Muscle layer of colon (tissue), 2 donors: ENCODE results near the gene PPME1.

Source experiments
- H3K27ac ChIP-seq: one replicate; pipeline ENCODE4 v1.7.0; 2013; ENCODE audit warnings: low read depth, mild to moderate bottlenecking, low read length, moderate library complexity
- H3K27me3 ChIP-seq, 2 donors: one replicate each; pipeline ENCODE4 v1.7.0; 2013; ENCODE audit warnings: low read length in 2 of 2, mild to moderate bottlenecking in 2 of 2; ENCODE audit not compliant: insufficient read depth in 2 of 2, control insufficient read depth in 1 of 2
- H3K36me3 ChIP-seq: one replicate; pipeline ENCODE4 v1.7.0; 2013; ENCODE audit warnings: mild to moderate bottlenecking, low read length; ENCODE audit not compliant: insufficient read depth
- H3K4me1 ChIP-seq: one replicate; pipeline ENCODE4 v1.7.0; 2013; ENCODE audit warnings: mild to moderate bottlenecking, low read length; ENCODE audit not compliant: insufficient read depth
- H3K4me3 ChIP-seq, 2 donors: one replicate each; pipeline ENCODE4 v1.7.0; 2013; ENCODE audit warnings: low read length in 2 of 2, low read depth in 1 of 2, mild to moderate bottlenecking in 1 of 2, moderate library complexity in 1 of 2
- H3K9ac ChIP-seq: one replicate; pipeline ENCODE4 v1.7.0; 2013; ENCODE audit warnings: low read length
- H3K9me3 ChIP-seq: one replicate; pipeline ENCODE4 v1.7.0; 2013; ENCODE audit warnings: mild to moderate bottlenecking, low read length
- donor health status: abdominal sarcoma.
- donor health status: Adenocarcinoma of cecum.

The PPME1 gene

DNA sequence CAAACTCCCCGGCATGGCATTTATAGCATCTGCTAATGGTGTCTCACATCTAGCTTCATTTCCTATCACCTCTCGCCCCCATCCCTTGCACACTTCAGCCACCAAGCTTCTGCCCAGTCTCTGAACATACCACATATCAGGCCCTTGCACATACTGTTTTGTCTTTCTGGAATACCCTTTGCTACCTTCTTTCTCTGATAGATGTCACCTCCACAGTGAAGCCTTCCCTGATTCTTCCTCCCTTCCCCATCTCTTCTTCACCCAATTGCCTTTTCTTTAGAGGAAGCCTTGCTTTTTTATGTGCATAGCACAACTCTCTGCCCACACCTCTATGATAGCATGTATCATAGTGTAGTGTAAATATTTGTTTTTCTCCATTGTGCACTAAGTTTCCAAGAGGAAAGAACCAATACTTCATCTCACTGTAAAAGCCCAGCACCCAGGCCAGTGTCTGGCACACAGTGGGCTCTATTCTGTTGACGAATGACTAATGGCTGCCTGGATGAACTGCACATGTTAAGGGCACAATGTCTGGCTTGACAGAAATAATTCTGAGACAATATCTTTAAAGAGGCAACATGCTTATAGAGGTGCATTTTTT is 112.6 kb downstream of the PPME1 start:
- H3K4me3 ChIP-seq = no peak overlapping the region
- peaks cover 20% of the 10 kb centered on the region for H3K4me1 ChIP-seq
- H3K27me3 ChIP-seq = no peaks in the 10 kb centered on the region

DNA sequence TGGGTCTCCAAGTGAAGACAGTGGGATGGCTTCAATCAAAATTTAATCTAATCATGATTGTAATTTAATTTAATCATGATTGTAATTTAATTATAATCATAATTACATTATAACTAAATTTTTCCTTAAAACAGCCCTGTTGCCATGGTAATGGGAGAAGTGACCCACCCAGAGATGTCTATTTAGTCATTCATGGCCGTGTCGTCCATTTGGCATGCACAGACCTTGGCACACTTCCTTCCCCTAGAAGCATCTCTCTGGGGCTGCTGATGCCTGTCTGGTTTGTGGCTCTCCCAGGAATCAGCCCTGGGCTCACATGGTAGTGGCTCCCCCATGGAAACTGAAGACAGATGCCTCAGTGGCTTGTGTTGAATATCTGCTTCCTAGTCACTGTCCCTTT is 113.4 kb downstream of the PPME1 start:
- H3K27me3 ChIP-seq = no peaks in the 10 kb centered on the region
- no peaks in the 10 kb centered on the region for H3K9me3 ChIP-seq
- H3K36me3 ChIP-seq = no peaks in the 10 kb centered on the region
- peaks cover 14% of the 10 kb centered on the region for H3K4me1 ChIP-seq
- no peak overlapping the region for H3K9ac ChIP-seq
- no peak overlapping the region for H3K4me3 ChIP-seq
- H3K27ac ChIP-seq = no peak overlapping the region

More for the DNA sequence above, 112.6 kb downstream of the PPME1 start:
- no peaks in the 10 kb centered on the region for H3K36me3 ChIP-seq
- no peak overlapping the region for H3K27ac ChIP-seq
- H3K9ac ChIP-seq = no peak overlapping the region
- H3K9me3 ChIP-seq = no peaks in the 10 kb centered on the region

DNA sequence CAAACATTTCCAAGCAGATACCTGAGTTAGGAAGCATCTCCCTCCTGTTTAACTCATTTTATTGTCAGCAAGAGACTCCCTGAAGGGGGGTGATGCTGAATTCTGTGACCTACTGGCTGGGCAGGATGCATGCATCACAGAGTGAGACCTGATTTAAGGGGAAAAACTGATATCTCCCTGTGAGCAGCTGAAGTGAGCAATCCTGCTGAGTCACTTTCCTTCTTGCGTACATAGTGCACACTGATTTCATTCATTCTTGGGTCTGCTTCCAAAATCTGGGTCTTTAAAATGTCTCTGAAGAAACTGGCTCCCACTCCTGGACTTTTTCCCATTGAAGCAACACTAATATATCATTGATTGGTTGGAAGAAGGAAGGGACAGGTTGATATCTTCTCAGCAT is 117.1 kb downstream of the PPME1 start:
- H3K27me3 ChIP-seq = no peaks in the 10 kb centered on the region
- no peak overlapping the region for H3K27ac ChIP-seq
- H3K9ac ChIP-seq = no peak overlapping the region
- no peaks in the 10 kb centered on the region for H3K9me3 ChIP-seq
- no peaks in the 10 kb centered on the region for H3K36me3 ChIP-seq
- peaks cover 13% of the 10 kb centered on the region for H3K4me1 ChIP-seq
- no peak overlapping the region for H3K4me3 ChIP-seq

DNA sequence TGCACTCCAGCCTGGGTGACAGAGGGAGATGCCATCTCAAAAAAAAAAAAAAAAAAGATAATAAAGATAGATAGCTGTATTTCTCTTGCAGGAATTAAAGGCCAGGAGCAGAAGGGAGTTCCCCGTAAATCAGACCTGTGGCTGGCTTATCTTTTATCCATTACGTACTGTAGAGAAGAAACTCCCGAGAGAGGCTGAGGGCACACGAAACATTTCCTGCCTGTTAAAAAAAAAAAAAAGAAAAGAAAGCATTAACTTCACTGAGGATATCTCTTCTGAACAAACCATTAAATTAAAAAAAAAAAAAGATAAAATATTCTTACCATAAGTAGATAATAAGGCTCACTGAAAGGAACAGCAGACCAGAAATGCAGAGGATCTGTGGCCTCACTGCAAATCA is 117.8 kb downstream of the PPME1 start:
- Histone ChIP-seq H3K9ac (no peak overlapping the region), H3K27ac (no peak overlapping the region), H3K27me3 (no peaks in the 10 kb centered on the region), H3K4me1 (peaks cover 13% of the 10 kb centered on the region), H3K9me3 (no peaks in the 10 kb centered on the region), H3K36me3 (no peaks in the 10 kb centered on the region), H3K4me3 (no peak overlapping the region)

DNA sequence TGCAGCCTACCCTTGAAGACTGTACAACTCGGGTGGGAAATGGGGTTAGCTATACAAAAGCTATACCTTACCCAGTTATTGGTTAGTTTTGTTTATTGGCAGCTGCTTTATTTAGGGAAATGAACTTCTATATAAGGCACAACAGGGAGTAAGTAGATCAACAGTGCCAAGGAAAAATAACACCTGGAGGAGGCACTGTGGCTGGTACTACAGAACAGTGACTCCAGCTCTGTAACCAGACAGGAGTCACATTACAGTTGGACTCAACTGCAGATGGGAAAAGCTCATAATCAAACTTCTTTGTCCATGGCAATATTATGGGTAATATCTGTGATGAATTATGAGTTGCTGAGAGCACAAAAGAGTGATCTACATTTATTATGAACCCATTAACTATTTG is 126.4 kb downstream of the PPME1 start:
- Histone ChIP-seq H3K27me3 (no peaks in the 10 kb centered on the region), H3K4me3 (no peak overlapping the region), H3K27ac (no peak overlapping the region), H3K4me1 (peaks cover 5% of the 10 kb centered on the region), H3K9ac (no peak overlapping the region), H3K36me3 (no peaks in the 10 kb centered on the region), H3K9me3 (no peaks in the 10 kb centered on the region)

DNA sequence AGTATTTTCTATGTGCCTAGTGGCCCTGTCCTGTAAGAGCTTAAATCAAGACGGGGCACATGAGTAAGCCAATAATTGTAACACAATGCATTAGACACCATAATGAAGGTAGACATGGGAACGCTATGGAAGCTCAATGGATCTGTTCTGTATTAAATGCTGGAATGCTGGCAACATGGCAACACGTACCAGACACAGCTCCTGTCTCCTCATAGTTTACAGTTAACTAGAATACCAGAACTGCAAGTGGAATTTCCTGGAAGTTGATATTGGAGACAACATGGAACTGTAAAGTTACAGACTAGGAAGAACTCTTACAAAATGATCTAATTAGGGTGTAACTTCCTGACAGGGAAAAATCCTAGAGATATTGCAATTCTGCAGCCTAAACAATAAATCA is 127.9 kb downstream of the PPME1 start:
- H3K9me3 ChIP-seq = no peaks in the 10 kb centered on the region
- no peaks in the 10 kb centered on the region for H3K36me3 ChIP-seq
- no peak overlapping the region for H3K4me3 ChIP-seq
- no peaks in the 10 kb centered on the region for H3K27me3 ChIP-seq
- peaks cover 5% of the 10 kb centered on the region for H3K4me1 ChIP-seq
- no peak overlapping the region for H3K9ac ChIP-seq
- no peak overlapping the region for H3K27ac ChIP-seq
